GM23338 (cell line): ENCODE results near the gene SPAG16. TPM values are rescaled to one million over a fixed set of nuclear protein-coding genes. Genes with fewer than 3 reads are reported as not detected.

ENCODE experiments used
- ATAC-seq: fragments of 200-7000 bp; cut with Tn5 transposase; 3 replicates; pipeline ENCODE4 v1.9.1; 2020
- DNase-seq: peaks from one replicate; pipeline ENCODE4 v3.0.0-alpha.2; 2015; ENCODE audit warnings: low spot score
- H2AFZ ChIP-seq: fragments of 200-600 bp; sonication (generic); 2 replicates; pipeline ENCODE4 v1.8.0; 2016; ENCODE audit warnings: antibody characterized with exemption, mild to moderate bottlenecking, moderate library complexity
- H3F3A ChIP-seq: fragments of 200-600 bp; sonication (generic); replicated peaks from 2 replicates; pipeline ENCODE4 v1.8.0; 2017; ENCODE audit warnings: antibody characterized with exemption, mixed run types, low read depth
- H3K27ac ChIP-seq: fragments of 200-600 bp; sonication (generic); 2 replicates; pipeline ENCODE4 v1.6.1; 2016; ENCODE audit warnings: low read depth
- H3K27me3 ChIP-seq: fragments of 200-600 bp; sonication (generic); 2 replicates; pipeline ENCODE4 v1.8.0; 2016; ENCODE audit warnings: mild to moderate bottlenecking, mixed run types, moderate library complexity; ENCODE audit not compliant: insufficient read depth
- H3K36me3 ChIP-seq: fragments of 200-600 bp; sonication (generic); 2 replicates; pipeline ENCODE4 v1.8.0; 2016; ENCODE audit warnings: mild to moderate bottlenecking; ENCODE audit not compliant: insufficient read depth
- H3K4me1 ChIP-seq: fragments of 200-600 bp; sonication (generic); 2 replicates; pipeline ENCODE4 v1.8.0; 2016; ENCODE audit warnings: mild to moderate bottlenecking, moderate library complexity; ENCODE audit not compliant: insufficient read depth
- H3K4me2 ChIP-seq: fragments of 200-600 bp; sonication (generic); 2 replicates; pipeline ENCODE4 v1.7.1; 2017; ENCODE audit warnings: mixed run types
- H3K4me3 ChIP-seq: fragments of 200-600 bp; sonication (generic); 2 replicates; pipeline ENCODE4 v1.6.1; 2016; ENCODE audit warnings: mixed run types
- H3K79me2 ChIP-seq: fragments of 200-600 bp; sonication (generic); replicated peaks from 2 replicates; pipeline ENCODE4 v1.8.0; 2017; ENCODE audit warnings: mild to moderate bottlenecking; ENCODE audit not compliant: insufficient read depth
- H3K9me2 ChIP-seq: fragments of 200-600 bp; sonication (generic); 2 replicates; pipeline ENCODE4 v1.8.0; 2017; ENCODE audit not compliant: insufficient read depth
- H4K20me1 ChIP-seq: fragments of 200-600 bp; sonication (generic); replicated peaks from 2 replicates; pipeline ENCODE4 v1.8.0; 2017; ENCODE audit warnings: mild to moderate bottlenecking; ENCODE audit not compliant: insufficient read depth
- H3K27ac Mint-ChIP-seq: 2 replicates; pipeline ENCODE4 v1.8.0; 2020; ENCODE audit warnings: inconsistent platforms, mild to moderate bottlenecking, moderate library complexity, mixed read lengths
- H3K27me3 Mint-ChIP-seq: 3 replicates; pipeline ENCODE4 v1.8.0; 2022; ENCODE audit warnings: low read depth, mild to moderate bottlenecking, moderate library complexity, mixed read lengths, inconsistent platforms; ENCODE audit not compliant: insufficient read depth, poor library complexity
- H3K36me3 Mint-ChIP-seq: 3 replicates; pipeline ENCODE4 v1.8.0; 2021; ENCODE audit warnings: low read depth, mild to moderate bottlenecking, inconsistent platforms, moderate library complexity, mixed read lengths
- H3K4me1 Mint-ChIP-seq: 3 replicates; pipeline ENCODE4 v1.8.0; 2020; ENCODE audit warnings: mild to moderate bottlenecking, inconsistent platforms, mixed read lengths
- H3K4me3 Mint-ChIP-seq: 3 replicates; pipeline ENCODE4 v1.8.0; 2021; ENCODE audit warnings: moderate library complexity, mild to moderate bottlenecking, inconsistent platforms, mixed read lengths
- H3K9me3 Mint-ChIP-seq: 3 replicates; pipeline ENCODE4 v1.8.0; 2020; ENCODE audit warnings: moderate library complexity, mild to moderate bottlenecking, inconsistent platforms, mixed read lengths
- EZH2 ChIP-seq: fragments of 200-600 bp; sonication (generic); IDR thresholded peaks from one replicate; pipeline ENCODE4 v1.8.0; 2017; ENCODE audit warnings: antibody characterized with exemption, mild to moderate bottlenecking, low read depth; ENCODE audit not compliant: unreplicated experiment
- EZH2phosphoT487 ChIP-seq: fragments of 200-600 bp; sonication (generic); IDR thresholded peaks from one replicate; pipeline ENCODE4 v1.8.1; 2018; ENCODE audit warnings: antibody characterized with exemption; ENCODE audit not compliant: unreplicated experiment
- JUNB ChIP-seq: IDR thresholded peaks from one replicate; pipeline ENCODE4 v1.6.1; 2016; ENCODE audit warnings: antibody characterized with exemption; ENCODE audit not compliant: unreplicated experiment
- NANOG ChIP-seq: IDR thresholded peaks from 2 replicates; pipeline ENCODE4 v1.6.1; 2016; ENCODE audit warnings: antibody characterized with exemption, borderline replicate concordance
- POLR2AphosphoS5 ChIP-seq: IDR thresholded peaks from 2 replicates; pipeline ENCODE4 v1.6.1; 2016; ENCODE audit warnings: antibody characterized with exemption, low read depth
- ZNF114 ChIP-seq: fragments of 250-450 bp; sonication (Bioruptor Pico); IDR thresholded peaks from 2 replicates; pipeline ENCODE4 v1.5.0; 2020; ENCODE audit warnings: mild to moderate bottlenecking, moderate library complexity
- ZNF331 ChIP-seq: fragments of 250-450 bp; sonication (Bioruptor Pico); IDR thresholded peaks from 2 replicates; pipeline ENCODE4 v1.5.0; 2020; ENCODE audit warnings: low read depth, mild to moderate bottlenecking, moderate library complexity
- polyA plus RNA-seq: library from polyadenylated mRNA; unstranded; fragments of >200 nt; fragmentation: Nextera tagmentation; extraction: Ambion mirVana; gene quantifications from 2 replicates; pipeline ENCODE4 v1.2.1, GENCODE V29; 2016
- total RNA-seq: library from RNA; depleted of rRNA; stranded (reverse); fragments of >200 nt; shearing (Covaris generic); gene quantifications from 2 replicates; pipeline ENCODE4 v1.2.3, GENCODE V29; 2014
- TF ChIP-seq, protein P1 (sequence below): fragments of 250-450 bp; sonication (Bioruptor Pico); IDR thresholded peaks from 2 replicates; pipeline ENCODE4 v1.5.0; 2020; ENCODE audit warnings: mild to moderate bottlenecking, moderate library complexity
- TF ChIP-seq, protein P2 (sequence below): IDR thresholded peaks from one replicate; pipeline ENCODE4 v1.6.1; 2018; ENCODE audit warnings: antibody characterized with exemption; ENCODE audit not compliant: unreplicated experiment
- TF ChIP-seq, protein P3 (sequence below), 2 experiments: fragments of 200-600 bp in 1 of 2; sonication (generic) in 1 of 2; conservative IDR thresholded peaks; 2 replicates each; pipeline versions ENCODE4 v1.5.1 to v1.6.1; 2016 to 2017; ENCODE audit warnings: antibody characterized with exemption in 2 of 2, low read depth in 2 of 2, mild to moderate bottlenecking in 2 of 2, moderate library complexity in 1 of 2

Gene SPAG16
- total and polyA plus RNA-seq, 2 experiments from 2014 or later = 19.7 to 47.8 TPM

DNA sequence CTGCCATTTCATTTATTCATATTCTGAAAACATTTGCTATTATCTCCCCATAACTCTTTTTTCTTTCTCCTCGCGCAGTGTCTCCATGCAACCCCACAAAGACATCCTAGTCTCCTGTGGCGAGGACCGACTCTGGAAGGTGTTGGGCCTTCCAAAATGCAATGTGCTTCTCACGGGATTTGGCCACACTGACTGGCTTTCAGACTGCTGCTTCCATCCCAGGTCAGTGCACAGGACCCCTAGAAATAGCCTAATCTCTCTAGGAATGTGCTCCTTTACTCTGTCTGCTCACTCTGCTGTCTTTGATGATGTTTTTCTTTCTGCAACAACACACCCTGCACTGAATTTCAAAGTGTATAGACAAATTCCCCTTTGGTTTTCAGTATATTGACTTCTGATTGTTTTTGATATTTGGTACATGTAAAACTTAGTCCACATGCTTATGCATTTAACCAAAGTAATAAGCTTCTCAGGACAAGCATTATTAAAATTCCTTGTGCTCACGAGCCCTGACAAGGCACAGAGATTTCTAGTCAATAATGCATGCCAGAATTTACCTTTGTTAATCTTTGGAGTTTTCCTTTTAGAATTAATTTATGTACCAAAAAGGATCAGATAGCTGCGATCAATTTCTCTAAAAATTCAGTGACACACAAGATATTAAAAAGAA is 578.3 kb downstream of the SPAG16 start:
- TF ChIP-seq POLR2AphosphoS5 (no peak), NANOG (no peak), ZNF331 (CRISPR knock-in tag) (no peak), JUNB (no peak), EZH2 (no peak)
- no peak for DNase-seq
- no peaks in the 10 kb centered on the region for H3F3A ChIP-seq

DNA sequence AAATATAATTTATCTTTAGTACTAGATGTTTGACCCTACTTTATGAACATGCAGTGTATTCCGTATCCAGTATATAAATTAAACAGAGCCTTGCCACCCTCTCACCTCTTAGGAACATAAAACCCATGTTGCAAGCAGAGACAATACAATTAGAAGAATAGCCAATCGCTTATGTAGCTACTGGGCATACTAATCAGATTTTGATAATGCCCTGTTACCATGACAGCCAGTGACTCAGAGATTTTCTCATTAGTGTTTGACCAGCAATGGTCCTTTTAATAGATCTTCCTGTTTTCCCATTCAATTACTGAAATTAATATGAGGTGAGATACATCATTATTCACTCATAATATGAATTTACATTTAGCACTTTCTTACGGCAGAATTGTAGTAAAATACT is 579.3 kb downstream of the SPAG16 start:
- Histone ChIP-seq H3F3A (no peaks in the 10 kb centered on the region), H4K20me1 (no peaks in the 10 kb centered on the region), H3K4me2 (no peak overlapping the region), H3K79me2 (no peaks in the 10 kb centered on the region), H3K4me3 (no peak overlapping the region), H2AFZ (no peak overlapping the region), H3K27me3 (no peaks in the 10 kb centered on the region), H3K27ac (no peak overlapping the region), H3K4me1 (no peaks in the 10 kb centered on the region), H3K36me3 (no peaks in the 10 kb centered on the region), H3K9me2 (no peaks in the 10 kb centered on the region)
- H3K4me1 Mint-ChIP-seq = no peaks in the 10 kb centered on the region
- H3K27me3 Mint-ChIP-seq = peaks cover 2% of the 10 kb centered on the region
- no peak overlapping the region for H3K27ac Mint-ChIP-seq
- no peaks in the 10 kb centered on the region for H3K9me3 Mint-ChIP-seq
- ATAC-seq = no peak
- no peaks in the 10 kb centered on the region for H3K36me3 Mint-ChIP-seq
- no peak overlapping the region for H3K4me3 Mint-ChIP-seq
- DNase-seq = no peak
- TF ChIP-seq EZH2phosphoT487 = no peak
- TF ChIP-seq, protein P1, sequence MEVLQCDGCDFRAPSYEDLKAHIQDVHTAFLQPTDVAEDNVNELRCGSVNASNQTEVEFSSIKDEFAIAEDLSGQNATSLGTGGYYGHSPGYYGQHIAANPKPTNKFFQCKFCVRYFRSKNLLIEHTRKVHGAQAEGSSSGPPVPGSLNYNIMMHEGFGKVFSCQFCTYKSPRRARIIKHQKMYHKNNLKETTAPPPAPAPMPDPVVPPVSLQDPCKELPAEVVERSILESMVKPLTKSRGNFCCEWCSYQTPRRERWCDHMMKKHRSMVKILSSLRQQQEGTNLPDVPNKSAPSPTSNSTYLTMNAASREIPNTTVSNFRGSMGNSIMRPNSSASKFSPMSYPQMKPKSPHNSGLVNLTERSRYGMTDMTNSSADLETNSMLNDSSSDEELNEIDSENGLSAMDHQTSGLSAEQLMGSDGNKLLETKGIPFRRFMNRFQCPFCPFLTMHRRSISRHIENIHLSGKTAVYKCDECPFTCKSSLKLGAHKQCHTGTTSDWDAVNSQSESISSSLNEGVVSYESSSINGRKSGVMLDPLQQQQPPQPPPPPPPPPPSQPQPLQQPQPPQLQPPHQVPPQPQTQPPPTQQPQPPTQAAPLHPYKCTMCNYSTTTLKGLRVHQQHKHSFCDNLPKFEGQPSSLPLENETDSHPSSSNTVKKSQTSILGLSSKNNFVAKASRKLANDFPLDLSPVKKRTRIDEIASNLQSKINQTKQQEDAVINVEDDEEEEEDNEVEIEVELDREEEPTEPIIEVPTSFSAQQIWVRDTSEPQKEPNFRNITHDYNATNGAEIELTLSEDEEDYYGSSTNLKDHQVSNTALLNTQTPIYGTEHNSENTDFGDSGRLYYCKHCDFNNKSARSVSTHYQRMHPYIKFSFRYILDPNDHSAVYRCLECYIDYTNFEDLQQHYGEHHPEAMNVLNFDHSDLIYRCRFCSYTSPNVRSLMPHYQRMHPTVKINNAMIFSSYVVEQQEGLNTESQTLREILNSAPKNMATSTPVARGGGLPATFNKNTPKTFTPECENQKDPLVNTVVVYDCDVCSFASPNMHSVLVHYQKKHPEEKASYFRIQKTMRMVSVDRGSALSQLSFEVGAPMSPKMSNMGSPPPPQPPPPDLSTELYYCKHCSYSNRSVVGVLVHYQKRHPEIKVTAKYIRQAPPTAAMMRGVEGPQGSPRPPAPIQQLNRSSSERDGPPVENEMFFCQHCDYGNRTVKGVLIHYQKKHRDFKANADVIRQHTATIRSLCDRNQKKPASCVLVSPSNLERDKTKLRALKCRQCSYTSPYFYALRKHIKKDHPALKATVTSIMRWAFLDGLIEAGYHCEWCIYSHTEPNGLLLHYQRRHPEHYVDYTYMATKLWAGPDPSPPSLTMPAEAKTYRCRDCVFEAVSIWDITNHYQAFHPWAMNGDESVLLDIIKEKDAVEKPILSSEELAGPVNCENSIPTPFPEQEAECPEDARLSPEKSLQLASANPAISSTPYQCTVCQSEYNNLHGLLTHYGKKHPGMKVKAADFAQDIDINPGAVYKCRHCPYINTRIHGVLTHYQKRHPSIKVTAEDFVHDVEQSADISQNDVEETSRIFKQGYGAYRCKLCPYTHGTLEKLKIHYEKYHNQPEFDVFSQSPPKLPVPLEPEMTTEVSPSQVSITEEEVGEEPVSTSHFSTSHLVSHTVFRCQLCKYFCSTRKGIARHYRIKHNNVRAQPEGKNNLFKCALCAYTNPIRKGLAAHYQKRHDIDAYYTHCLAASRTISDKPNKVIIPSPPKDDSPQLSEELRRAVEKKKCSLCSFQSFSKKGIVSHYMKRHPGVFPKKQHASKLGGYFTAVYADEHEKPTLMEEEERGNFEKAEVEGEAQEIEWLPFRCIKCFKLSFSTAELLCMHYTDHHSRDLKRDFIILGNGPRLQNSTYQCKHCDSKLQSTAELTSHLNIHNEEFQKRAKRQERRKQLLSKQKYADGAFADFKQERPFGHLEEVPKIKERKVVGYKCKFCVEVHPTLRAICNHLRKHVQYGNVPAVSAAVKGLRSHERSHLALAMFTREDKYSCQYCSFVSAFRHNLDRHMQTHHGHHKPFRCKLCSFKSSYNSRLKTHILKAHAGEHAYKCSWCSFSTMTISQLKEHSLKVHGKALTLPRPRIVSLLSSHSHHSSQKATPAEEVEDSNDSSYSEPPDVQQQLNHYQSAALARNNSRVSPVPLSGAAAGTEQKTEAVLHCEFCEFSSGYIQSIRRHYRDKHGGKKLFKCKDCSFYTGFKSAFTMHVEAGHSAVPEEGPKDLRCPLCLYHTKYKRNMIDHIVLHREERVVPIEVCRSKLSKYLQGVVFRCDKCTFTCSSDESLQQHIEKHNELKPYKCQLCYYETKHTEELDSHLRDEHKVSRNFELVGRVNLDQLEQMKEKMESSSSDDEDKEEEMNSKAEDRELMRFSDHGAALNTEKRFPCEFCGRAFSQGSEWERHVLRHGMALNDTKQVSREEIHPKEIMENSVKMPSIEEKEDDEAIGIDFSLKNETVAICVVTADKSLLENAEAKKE (CRISPR knock-in tag) = no peak
- TF ChIP-seq POLR2AphosphoS5 = no peak
- TF ChIP-seq, protein P2, sequence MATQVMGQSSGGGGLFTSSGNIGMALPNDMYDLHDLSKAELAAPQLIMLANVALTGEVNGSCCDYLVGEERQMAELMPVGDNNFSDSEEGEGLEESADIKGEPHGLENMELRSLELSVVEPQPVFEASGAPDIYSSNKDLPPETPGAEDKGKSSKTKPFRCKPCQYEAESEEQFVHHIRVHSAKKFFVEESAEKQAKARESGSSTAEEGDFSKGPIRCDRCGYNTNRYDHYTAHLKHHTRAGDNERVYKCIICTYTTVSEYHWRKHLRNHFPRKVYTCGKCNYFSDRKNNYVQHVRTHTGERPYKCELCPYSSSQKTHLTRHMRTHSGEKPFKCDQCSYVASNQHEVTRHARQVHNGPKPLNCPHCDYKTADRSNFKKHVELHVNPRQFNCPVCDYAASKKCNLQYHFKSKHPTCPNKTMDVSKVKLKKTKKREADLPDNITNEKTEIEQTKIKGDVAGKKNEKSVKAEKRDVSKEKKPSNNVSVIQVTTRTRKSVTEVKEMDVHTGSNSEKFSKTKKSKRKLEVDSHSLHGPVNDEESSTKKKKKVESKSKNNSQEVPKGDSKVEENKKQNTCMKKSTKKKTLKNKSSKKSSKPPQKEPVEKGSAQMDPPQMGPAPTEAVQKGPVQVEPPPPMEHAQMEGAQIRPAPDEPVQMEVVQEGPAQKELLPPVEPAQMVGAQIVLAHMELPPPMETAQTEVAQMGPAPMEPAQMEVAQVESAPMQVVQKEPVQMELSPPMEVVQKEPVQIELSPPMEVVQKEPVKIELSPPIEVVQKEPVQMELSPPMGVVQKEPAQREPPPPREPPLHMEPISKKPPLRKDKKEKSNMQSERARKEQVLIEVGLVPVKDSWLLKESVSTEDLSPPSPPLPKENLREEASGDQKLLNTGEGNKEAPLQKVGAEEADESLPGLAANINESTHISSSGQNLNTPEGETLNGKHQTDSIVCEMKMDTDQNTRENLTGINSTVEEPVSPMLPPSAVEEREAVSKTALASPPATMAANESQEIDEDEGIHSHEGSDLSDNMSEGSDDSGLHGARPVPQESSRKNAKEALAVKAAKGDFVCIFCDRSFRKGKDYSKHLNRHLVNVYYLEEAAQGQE = no peak
- no peak for TF ChIP-seq EZH2
- TF ChIP-seq, protein P3, sequence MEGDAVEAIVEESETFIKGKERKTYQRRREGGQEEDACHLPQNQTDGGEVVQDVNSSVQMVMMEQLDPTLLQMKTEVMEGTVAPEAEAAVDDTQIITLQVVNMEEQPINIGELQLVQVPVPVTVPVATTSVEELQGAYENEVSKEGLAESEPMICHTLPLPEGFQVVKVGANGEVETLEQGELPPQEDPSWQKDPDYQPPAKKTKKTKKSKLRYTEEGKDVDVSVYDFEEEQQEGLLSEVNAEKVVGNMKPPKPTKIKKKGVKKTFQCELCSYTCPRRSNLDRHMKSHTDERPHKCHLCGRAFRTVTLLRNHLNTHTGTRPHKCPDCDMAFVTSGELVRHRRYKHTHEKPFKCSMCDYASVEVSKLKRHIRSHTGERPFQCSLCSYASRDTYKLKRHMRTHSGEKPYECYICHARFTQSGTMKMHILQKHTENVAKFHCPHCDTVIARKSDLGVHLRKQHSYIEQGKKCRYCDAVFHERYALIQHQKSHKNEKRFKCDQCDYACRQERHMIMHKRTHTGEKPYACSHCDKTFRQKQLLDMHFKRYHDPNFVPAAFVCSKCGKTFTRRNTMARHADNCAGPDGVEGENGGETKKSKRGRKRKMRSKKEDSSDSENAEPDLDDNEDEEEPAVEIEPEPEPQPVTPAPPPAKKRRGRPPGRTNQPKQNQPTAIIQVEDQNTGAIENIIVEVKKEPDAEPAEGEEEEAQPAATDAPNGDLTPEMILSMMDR (conservative IDR thresholded peaks at IDR 0.05; ENCODE audit: low read depth in 2 of 2) = no peak
- no peak for TF ChIP-seq ZNF331 (CRISPR knock-in tag)
- no peak for TF ChIP-seq ZNF114 (CRISPR knock-in tag)
- no peak for TF ChIP-seq NANOG

More for the DNA sequence above, 578.3 kb downstream of the SPAG16 start:
- Histone ChIP-seq H4K20me1 (no peaks in the 10 kb centered on the region), H3K36me3 (no peaks in the 10 kb centered on the region), H3K4me2 (no peak overlapping the region), H3K27me3 (no peaks in the 10 kb centered on the region), H3K4me3 (no peak overlapping the region), H2AFZ (no peak overlapping the region), H3K27ac (no peak overlapping the region), H3K79me2 (no peaks in the 10 kb centered on the region), H3K9me2 (no peaks in the 10 kb centered on the region), H3K4me1 (no peaks in the 10 kb centered on the region)
- ATAC-seq = peak; percentile 46
- H3K36me3 Mint-ChIP-seq = no peaks in the 10 kb centered on the region
- no peaks in the 10 kb centered on the region for H3K4me1 Mint-ChIP-seq
- no peaks in the 10 kb centered on the region for H3K9me3 Mint-ChIP-seq
- H3K4me3 Mint-ChIP-seq = no peak overlapping the region
- H3K27me3 Mint-ChIP-seq = peaks cover 2% of the 10 kb centered on the region
- no peak overlapping the region for H3K27ac Mint-ChIP-seq
